ENCODE results near the gene ATP6V0E2.
A peak's percentile ranks its signal among the peaks of the same experiment; 100 is the strongest.

Gene ATP6V0E2

DNA sequence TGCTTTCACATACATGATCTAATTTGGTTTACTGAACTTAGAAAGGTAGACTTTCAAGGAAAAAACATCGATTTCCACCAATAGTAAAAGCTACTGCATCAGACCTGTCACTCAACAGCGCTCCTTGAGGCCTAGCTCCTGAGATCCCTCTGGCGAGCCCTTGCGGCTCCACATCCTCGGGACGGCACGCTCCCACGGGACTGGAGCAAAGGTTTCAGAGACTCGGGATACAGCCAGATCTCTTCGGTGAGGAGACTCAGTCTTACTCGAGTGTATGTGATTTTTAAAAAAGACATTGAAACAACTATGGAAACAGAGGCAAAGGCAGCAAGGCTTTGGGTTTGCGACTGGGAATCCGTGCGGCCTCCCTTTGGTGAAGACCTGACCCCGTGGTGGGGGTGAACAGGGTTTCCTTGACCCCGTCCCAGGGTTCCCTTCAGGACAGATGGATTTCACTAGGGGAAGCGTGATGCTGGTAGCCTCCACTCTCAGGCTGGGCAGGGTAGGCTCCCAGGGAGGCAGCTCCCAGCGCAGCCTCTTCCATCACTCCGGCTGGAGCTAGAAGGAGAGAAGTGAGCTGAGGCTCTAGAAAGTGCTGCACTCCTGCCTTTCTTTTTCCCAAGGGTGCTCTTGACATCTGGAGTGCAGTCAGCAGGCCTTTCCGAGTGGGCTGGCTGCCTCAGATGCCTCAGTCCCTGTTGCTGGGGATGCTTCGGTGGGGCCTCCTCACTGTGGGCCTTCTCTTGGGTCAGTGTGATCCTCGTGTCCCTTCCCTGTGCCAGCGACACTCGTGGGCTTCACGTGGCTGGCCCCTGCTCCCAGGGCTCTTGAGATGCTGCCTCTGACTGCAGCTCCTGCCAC is 5.8 kb upstream of the ATP6V0E2 start:
- no peak overlapping the region for H3K4me3 Mint-ChIP-seq
- peak overlapping the region; percentile 68 for H3K27ac Mint-ChIP-seq
- no peak for DNase-seq
- peaks cover 17% of the 10 kb centered on the region for H3K4me1 Mint-ChIP-seq
- H3K9me3 Mint-ChIP-seq, result no peaks in the 10 kb centered on the region
- peaks cover 3% of the 10 kb centered on the region for H3K36me3 Mint-ChIP-seq (ENCODE audit: low read depth)
- peaks cover 8% of the 10 kb centered on the region for H3K27me3 Mint-ChIP-seq (ENCODE audit: low read depth, poor library complexity)
- TF ChIP-seq, protein P1, sequence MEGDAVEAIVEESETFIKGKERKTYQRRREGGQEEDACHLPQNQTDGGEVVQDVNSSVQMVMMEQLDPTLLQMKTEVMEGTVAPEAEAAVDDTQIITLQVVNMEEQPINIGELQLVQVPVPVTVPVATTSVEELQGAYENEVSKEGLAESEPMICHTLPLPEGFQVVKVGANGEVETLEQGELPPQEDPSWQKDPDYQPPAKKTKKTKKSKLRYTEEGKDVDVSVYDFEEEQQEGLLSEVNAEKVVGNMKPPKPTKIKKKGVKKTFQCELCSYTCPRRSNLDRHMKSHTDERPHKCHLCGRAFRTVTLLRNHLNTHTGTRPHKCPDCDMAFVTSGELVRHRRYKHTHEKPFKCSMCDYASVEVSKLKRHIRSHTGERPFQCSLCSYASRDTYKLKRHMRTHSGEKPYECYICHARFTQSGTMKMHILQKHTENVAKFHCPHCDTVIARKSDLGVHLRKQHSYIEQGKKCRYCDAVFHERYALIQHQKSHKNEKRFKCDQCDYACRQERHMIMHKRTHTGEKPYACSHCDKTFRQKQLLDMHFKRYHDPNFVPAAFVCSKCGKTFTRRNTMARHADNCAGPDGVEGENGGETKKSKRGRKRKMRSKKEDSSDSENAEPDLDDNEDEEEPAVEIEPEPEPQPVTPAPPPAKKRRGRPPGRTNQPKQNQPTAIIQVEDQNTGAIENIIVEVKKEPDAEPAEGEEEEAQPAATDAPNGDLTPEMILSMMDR (IDR thresholded peaks at IDR 0.05), result no peak

DNA sequence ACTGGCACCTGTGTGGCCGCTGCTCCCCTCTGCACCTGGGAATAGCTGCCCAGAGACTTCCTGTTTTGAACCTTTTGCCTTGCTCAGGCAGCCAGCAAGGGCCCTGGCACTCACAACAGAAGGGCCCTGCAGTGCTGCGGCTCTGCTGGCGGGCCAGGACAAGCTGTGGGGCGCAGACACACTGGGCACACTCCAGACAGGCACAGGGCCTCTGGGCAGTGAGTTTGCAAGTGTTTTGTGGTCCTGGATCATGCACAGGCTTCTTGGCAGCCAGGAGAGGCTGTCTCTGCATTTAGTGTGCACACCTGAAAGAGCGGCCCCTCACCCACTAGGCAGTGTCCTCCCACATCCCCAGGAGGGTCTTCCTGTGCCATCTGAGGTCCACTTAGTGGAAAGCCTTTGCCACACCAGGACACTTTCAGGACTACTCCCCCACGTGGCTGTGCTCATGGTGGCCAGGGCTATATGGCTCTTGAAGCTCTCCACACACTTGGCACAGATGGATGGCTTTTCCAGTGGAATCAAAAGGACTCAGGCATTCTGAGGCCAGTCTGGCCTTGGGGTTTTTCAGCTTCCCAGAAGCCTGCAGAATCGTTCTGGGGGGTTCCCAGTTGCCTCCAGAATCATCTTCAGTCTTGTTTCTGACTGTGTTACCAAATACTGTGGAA is 5.0 kb upstream of the ATP6V0E2 start:
- no peak overlapping the region for H3K4me3 Mint-ChIP-seq
- H3K27ac Mint-ChIP-seq, result no peak overlapping the region
- DNase-seq, result no peak
- no peaks in the 10 kb centered on the region for H3K36me3 Mint-ChIP-seq (ENCODE audit: low read depth)
- H3K4me1 Mint-ChIP-seq, result peaks cover 18% of the 10 kb centered on the region
- TF ChIP-seq, protein P1 (IDR thresholded peaks at IDR 0.05), result no peak
- H3K9me3 Mint-ChIP-seq, result no peaks in the 10 kb centered on the region
- H3K27me3 Mint-ChIP-seq (ENCODE audit: low read depth, poor library complexity), result peaks cover 8% of the 10 kb centered on the region

DNA sequence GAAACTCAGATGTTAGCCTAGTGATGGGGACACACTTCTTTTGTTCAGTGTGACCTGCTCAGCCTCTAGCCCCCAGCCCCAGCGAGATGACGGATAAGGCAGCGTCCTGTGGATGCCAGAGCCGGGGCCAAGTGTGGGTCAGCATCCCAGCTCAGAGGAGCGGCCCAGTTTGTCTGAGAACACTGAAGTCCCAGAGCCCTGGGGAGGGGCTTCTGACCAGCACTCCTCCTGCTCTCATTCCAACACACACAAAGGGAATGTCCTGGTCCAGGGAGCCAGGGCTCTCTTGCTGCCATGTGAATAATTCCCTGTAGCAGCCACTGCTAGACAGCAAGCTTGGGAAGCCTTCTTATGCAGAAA is 4.5 kb upstream of the ATP6V0E2 start:
- TF ChIP-seq, protein P1 (IDR thresholded peaks at IDR 0.05), result no peak
- Mint-ChIP-seq H3K27ac (no peak overlapping the region), H3K9me3 (no peaks in the 10 kb centered on the region), H3K4me3 (no peak overlapping the region), H3K4me1 (peaks cover 22% of the 10 kb centered on the region), H3K36me3 (ENCODE audit: low read depth) (no peaks in the 10 kb centered on the region), H3K27me3 (ENCODE audit: low read depth, poor library complexity) (peaks cover 8% of the 10 kb centered on the region)
- DNase-seq, result no peak

DNA sequence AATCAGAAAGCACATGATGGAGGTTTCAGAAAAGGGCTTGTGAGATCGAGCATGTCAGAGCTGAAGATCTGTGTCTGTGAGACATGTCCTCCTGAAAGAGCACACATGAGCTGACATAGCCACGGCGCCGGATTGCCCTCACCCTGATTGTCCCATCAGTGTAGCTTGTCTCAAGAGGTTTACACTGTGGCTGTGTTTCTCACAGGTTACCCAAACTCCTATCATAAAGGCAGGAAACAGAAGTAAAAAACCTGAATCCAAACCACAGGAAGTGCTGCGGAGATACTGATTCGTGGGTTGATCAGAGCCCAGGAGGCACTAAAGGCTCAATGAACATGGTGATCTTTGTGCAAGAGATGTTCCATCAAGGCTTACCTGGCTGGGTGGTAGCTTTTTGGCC is 3.9 kb upstream of the ATP6V0E2 start:
- TF ChIP-seq, protein P1 (IDR thresholded peaks at IDR 0.05), result no peak
- Mint-ChIP-seq H3K27ac (no peak overlapping the region), H3K9me3 (no peaks in the 10 kb centered on the region), H3K4me3 (no peak overlapping the region), H3K27me3 (ENCODE audit: low read depth, poor library complexity) (peaks cover 13% of the 10 kb centered on the region), H3K4me1 (peaks cover 28% of the 10 kb centered on the region), H3K36me3 (ENCODE audit: low read depth) (no peaks in the 10 kb centered on the region)
- DNase-seq, result no peak

DNA sequence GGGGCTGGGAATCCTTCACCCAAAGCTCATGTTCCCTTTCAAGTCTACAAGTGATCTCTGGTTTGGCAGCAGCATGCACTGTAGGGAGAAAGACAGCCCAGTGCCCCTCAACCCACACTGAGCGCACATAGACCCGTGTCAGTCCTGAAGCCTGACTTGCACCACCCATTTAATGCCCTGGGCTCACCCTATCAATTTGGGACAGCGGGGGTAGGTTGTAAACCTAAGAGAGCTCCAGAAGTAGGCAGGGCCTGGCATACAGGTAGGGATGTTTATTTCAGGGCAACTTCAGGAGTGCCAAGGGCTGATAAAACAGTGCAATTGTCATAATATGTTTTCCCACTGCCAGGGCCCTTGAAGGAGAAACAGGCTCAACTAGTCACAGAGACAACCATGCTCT is 3.5 kb upstream of the ATP6V0E2 start:
- Mint-ChIP-seq H3K27me3 (ENCODE audit: low read depth, poor library complexity) (peaks cover 16% of the 10 kb centered on the region), H3K4me1 (peaks cover 32% of the 10 kb centered on the region), H3K36me3 (ENCODE audit: low read depth) (no peaks in the 10 kb centered on the region), H3K9me3 (no peaks in the 10 kb centered on the region), H3K27ac (no peak overlapping the region), H3K4me3 (no peak overlapping the region)
- DNase-seq, result no peak
- TF ChIP-seq, protein P1 (IDR thresholded peaks at IDR 0.05), result no peak
